COLO829 (cell line): ENCODE data around the gene CUEDC2.
A peak's percentile ranks its signal among the peaks of the same experiment; 100 is the strongest.

Experiments used
- DNase-seq: peaks from one replicate; pipeline ENCODE4 v3.0.0; 2012; ENCODE audit warnings: low spot score

CUEDC2 gene

GRCh38 chr10:102432162-102432950 is at the start of gene CUEDC2:
Gene CUEDC2, minus strand, starts transcription at chr10:102432574. Its CDS starts 7,386 bp downstream, at chr10:102425188.
- peak; percentile 82 for DNase-seq

- DNase-seq = no peak
Measured at GRCh38 chr10:102480396-102480795, 48.0 kb upstream of the CUEDC2 start.

GRCh38 chr10:102479651-102480050 is 47.3 kb upstream of the CUEDC2 start:
- DNase-seq = no peak

- no peak for DNase-seq
Measured at GRCh38 chr10:102476466-102477141, 44.2 kb upstream of the CUEDC2 start.

- DNase-seq = no peak
Measured at GRCh38 chr10:102475451-102476040, 43.2 kb upstream of the CUEDC2 start.

GRCh38 chr10:102473445-102474331 is 41.3 kb upstream of the CUEDC2 start:
- DNase-seq = no peak

GRCh38 chr10:102470579-102471546 is 38.5 kb upstream of the CUEDC2 start:
- DNase-seq = no peak

GRCh38 chr10:102468683-102469082 is 36.3 kb upstream of the CUEDC2 start:
- no peak for DNase-seq

- DNase-seq = no peak
Measured at GRCh38 chr10:102467971-102468438, 35.6 kb upstream of the CUEDC2 start.

- no peak for DNase-seq
Measured at GRCh38 chr10:102467318-102467717, 34.9 kb upstream of the CUEDC2 start.

- no peak for DNase-seq
Measured at GRCh38 chr10:102465466-102465865, 33.1 kb upstream of the CUEDC2 start.

- DNase-seq = no peak
Measured at GRCh38 chr10:102463983-102464382, 31.6 kb upstream of the CUEDC2 start.

- DNase-seq = no peak
Measured at GRCh38 chr10:102462512-102463054, 30.2 kb upstream of the CUEDC2 start.

- DNase-seq = peak; percentile 90
Measured at GRCh38 chr10:102461187-102462054, 29.0 kb upstream of the CUEDC2 start.

GRCh38 chr10:102460836-102461186 is 28.4 kb upstream of the CUEDC2 start:
- DNase-seq = no peak

- no peak for DNase-seq
Measured at GRCh38 chr10:102458656-102459055, 26.3 kb upstream of the CUEDC2 start.

- no peak for DNase-seq
Measured at GRCh38 chr10:102457591-102458150, 25.3 kb upstream of the CUEDC2 start.

GRCh38 chr10:102455893-102456471 is 23.6 kb upstream of the CUEDC2 start:
- no peak for DNase-seq
